Kidney tubule cell (primary cell): ENCODE data around the gene ZNF195.
"Not testable (repeated sequence)": the region's sequence is repeated elsewhere in the genome, so short reads cannot be mapped to it uniquely, and the experiment has no call there.

Experiments
- DNase-seq: peaks from one replicate; pipeline ENCODE4 v3.0.0-alpha.2; 2018; ENCODE audit warnings: low spot score

Gene ZNF195

DNA sequence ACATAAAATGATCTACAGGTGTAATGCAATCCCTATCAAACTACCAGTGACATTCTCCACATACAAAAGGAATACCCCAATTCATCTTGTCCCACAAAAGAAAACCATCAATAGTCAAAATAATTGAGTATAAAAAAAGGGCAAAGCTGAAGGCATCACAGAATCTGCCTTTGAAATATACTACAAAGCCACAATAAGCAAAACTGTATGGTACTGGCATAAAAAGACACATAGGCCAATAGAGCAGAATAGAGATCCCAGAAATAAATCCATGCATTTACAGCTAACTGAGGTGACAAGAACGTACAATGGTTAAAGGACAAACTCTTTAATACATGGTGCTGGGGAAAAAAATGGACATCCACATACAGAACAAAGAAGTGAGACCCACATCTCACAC lies 31.8 kb downstream of the ZNF195 start:
- no peak for DNase-seq

- DNase-seq = no peak
Observed at GRCh38 chr11:3346587-3346986, 32.4 kb downstream of the ZNF195 start.

DNA sequence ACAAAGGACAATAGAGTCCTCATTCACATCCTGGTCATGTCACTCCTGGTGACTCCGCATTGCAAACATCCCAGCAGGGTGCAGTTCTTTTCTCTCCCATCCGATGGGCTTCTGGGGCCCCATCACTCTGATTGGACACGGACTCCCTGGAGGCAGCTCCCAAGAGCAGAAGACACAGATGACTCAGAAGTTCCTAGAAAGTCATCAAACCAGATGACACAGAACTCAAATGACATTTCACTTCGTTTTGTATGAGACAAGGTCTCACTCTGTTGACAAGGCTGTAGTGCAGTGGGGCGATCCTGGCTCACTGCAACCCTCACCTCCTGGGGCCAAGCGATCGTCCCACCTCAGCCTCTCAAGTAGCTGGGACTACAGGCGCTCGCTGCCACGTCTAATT lies 33.2 kb downstream of the ZNF195 start:
- DNase-seq = peak; percentile 47

DNA sequence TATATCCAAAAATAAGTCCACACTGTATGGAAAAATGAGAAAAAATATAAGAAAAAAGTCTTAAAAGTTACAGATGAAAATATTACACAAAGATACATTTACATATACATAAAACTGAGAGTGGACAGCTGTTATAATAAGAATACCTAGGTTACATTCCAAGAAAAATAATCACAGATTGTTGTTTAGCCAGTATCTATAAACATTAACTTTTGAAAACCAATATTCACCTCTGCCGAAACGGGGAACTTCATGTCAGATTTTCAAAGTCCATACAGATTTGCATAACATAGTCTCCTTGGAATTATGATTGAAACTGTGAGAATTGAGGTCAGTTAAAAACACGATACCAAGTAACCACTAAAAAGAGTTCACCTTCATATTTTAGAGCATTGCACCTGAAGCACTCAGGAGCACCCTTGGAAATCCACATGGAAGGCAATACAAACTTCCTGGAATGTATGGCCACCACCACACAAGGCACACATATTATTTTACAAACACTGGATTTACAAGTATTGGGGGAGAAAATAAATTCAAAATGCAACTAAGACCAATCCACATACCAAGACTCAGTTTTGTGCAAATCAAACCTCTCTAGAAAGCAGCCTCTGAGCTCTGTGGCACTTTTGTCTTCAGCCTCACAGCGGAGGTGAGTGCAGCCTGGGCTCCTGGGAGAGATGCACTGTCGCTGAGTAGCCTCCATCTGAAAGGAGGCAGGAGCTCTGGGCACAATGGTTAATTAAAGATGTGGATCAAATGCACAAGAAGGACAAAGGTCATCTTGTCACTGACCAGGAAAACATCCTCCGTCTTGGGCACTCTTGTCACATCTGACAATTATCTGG lies 34.4 kb downstream of the ZNF195 start:
- DNase-seq = peak; percentile 59

- DNase-seq = no peak
Observed at GRCh38 chr11:3342709-3343108, 36.2 kb downstream of the ZNF195 start.

DNA sequence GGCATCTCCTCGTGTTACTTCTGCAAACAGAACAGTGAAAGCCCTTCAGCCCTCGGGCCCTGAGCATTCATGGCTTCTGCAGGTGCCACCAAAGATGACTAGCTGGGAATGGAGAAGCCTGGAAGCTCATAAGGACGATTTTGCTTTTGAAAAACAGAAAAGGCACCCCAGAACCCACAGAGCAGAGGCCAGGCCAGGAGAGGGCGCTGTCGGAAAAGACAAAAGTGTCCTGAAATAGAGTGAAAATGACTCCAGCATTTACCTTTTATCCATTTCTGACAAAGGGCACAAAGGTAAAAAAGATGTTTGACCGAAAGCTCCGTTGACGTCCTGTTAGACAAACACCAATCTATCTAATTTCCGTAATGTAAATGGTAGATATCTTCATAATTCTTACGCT lies 37.6 kb downstream of the ZNF195 start:
- DNase-seq = peak; percentile 46

- DNase-seq = peak; percentile 83
Observed at GRCh38 chr11:3340025-3340424, 38.9 kb downstream of the ZNF195 start.

DNA sequence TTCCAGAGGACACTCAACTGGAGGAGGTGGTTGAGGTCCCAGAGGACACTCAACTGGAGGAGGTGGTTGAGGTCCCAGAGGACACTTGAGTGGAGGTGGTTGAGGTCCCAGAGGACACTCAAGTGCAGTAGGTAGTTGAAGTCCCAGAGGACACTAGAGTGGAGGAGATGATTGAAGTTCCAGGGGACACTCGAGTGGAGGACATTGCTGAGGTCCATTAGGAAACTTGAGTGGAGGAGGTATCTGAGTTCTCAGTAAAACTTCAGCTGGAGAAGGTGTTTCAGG lies 39.7 kb downstream of the ZNF195 start:
- no peak for DNase-seq

DNA sequence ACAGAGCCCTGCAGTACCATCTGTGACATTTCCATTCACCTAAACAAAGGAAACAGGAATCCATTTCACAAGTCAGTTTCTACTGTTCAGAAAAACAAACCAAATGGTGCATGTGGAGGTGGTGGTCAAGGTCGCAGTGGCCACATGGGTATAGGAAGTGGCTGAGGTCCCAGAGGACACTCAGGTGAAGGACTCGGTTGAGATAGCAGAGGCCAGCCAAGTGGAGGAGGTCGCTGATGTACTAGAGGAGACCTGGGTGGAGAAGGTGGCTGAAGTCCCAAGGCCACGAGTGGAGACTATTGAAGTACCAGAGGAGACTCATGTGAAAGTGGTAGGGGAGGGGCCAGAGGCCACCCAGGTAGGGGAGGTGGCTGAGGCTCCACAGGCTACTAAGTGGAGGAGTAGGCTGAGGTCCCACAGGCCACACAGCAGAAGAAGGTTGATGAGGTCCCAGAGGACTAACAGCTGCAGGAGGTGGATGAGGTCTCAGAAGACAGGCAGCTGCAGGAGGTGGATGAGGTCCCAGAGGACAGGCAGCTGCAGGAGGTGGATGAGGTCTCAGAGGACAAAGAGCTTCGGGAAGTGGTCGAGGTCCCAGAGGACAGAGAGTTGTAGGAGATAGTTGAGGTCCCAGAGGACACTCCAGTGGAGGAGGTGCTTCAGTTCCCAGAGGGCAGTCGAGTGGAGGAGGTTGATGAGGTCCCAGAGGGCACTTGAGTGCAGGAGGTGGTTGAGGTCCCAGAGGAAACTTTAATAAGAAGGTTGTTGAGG lies 40.2 kb downstream of the ZNF195 start:
- no peak for DNase-seq

- DNase-seq = not testable (repeated sequence)
Observed at GRCh38 chr11:3336420-3336819, 42.5 kb downstream of the ZNF195 start.

- DNase-seq = not testable (repeated sequence)
Observed at GRCh38 chr11:3333157-3333556, 45.8 kb downstream of the ZNF195 start.

- not testable (repeated sequence) for DNase-seq
Observed at GRCh38 chr11:3331078-3331477, 47.9 kb downstream of the ZNF195 start.

- not testable (repeated sequence) for DNase-seq
Observed at GRCh38 chr11:3330064-3330463, 48.9 kb downstream of the ZNF195 start.

GRCh38 chr11:3328503-3328902 lies 50.4 kb downstream of the ZNF195 start:
- not testable (repeated sequence) for DNase-seq

- DNase-seq = not testable (repeated sequence)
Observed at GRCh38 chr11:3326450-3326849, 52.5 kb downstream of the ZNF195 start.

DNA sequence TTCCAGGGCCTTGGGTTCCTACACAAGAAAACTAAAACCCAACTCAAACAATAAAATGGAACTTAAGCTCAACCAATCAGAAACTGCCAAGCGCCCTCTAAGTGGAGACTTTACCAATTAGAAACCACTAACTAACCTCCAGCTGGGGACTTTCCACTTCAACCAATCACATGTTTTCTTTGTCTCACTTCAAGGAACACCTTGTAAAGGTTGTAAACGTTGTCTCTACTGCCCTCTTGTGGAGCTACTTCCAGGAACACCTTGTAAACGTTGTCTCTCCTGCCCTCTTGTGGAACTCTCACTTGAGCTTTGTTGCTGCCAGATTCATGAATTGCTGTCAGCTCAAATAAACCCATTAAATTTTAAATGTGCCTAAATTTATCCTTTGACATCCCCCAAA lies 54.2 kb downstream of the ZNF195 start:
- not testable (repeated sequence) for DNase-seq
